ENCODE data around the gene ROBO1.

ROBO1 gene

DNA sequence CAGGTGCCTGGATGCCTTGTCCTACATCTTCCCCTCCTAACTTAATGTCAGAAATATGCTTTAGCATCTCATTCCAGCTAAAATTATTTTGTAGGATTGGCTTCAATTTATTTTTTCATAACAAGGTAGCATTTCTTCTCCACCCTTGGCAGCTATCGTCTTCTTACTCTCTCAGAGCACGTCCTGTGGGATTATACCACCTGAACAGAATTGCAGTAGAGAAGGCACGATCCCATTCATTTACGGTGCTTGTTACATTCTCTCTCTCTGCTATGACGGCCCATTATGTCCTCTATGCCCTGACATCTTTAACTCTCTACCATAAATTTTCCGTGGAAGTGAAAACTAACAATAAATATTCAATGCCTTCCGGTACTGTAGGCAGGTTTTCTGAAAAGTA is 103.3 kb downstream of the ROBO1 start:
- no peak for DNase-seq

DNA sequence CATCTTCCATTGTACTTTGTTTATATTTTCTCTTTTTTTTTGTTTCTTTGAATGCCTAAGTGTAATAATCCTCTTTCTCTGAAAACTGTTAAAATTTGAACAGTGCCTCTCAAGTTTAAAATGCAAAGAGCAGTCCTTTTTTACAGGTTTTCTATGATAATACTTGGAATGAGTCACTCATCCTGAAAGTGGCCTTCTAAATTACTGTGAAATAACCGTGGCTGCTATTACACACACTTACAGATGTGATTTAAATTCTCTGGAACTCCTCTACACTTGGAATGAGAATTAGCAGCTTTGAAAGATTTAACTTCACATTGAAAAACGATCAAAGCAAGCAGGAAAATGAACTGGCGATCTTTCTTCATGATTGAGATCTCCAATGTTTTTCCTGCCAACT is 105.9 kb downstream of the ROBO1 start:
- no peak for DNase-seq

DNA sequence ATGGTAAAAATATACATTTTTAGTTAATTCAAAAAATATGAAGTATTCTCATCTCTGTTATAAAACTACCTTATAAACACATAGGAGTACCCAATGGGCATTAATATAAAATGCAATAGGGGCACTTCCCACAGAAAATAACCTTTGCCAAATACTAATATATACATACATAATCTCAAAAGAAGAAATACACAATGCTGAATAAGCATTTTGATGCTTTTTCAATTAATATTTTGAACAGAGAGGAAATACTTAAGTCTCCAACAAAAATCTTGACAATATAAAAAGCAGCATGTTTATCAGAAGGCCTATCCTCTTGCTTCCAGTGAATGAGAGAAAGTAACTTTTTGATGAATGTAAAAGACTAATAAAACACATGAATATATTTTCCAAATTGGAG is 110.7 kb downstream of the ROBO1 start:
- DNase-seq: no peak

DNA sequence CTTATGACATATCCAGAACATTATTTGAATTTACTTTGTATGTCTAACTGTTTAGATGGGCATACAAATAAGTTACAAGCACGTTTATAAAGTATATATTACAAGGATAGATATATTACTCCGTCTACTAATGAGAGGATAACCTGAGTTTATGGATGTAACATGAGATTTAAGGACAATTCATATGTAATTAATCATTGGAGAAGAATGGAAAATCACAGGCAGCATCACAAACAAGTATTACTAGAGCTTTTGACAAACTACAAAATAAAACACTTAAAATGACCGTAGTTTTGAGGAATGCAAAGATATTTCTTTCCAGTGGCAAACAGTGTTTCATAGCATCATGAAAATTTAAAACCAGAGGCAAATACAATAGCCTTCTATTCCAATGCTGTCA is 113.8 kb downstream of the ROBO1 start:
- DNase-seq: no peak

DNA sequence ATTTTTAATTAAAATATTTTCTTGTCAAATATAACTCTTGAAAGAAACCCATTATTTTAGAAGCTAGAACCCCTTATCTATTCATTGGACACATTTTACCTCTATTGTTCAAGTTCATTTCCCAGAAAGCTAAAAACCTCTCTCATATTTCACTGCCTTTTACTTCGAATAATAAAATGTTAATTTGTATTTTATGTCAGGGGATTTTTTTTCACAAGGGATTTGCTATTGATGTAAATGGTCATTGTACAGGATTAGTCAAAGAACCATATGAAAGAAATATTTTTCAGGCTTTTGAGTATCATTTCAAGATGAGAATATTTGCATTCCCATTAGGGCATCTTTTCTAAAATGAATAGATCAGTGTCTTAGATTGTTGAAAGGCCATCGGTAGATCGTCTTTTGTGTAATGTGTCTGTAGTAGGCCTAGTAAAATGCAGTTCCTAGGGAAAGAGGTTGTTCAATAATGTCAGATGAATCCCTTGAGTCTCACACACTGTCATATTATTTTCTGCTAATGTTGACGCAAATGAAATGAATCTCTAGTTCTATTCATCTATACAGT is 114.5 kb downstream of the ROBO1 start:
- DNase-seq: no peak

DNA sequence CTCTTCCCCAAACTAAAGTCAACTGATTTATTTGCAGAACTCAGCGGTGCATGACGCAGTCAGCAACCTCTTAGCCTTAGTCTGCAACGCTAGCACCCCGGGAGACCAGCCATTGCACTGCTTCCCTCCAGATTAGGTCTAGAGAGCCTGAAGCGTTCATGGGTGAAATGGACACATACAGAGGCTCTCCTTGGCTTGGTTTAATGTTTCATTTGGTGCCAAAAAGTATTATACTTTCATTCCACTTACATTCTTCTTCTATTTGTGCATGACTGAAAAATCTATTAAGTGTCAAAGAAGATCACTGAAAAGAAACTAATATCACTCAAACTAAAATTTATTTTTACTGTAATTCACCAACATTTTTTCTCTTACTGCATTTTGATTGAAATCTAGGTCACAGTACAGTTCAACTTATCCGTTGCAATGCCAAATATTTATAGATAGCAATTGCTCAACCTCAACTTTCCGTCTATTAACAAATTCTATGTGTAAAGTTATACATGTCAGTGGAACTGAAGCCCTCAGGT is 116.2 kb downstream of the ROBO1 start:
- no peak for DNase-seq

DNA sequence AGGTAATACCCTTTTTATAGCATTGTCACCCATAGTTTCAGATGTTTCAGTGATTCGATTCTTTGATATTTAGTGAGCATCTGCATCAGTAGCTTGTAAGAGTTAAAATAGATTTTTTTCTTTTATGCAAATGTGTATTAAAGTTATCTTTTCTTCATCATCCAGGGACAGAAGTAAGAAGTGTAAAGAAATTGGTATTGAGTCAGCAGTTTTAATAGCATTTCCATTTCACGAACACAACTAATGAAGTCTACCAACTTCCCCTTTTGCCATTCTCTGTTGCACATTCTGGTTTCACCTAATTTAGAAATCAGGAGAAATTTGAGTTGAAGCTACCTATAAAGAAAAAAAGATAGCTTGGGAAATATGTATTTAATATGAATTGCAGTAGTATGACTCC is 127.9 kb downstream of the ROBO1 start:
- DNase-seq: no peak

DNA sequence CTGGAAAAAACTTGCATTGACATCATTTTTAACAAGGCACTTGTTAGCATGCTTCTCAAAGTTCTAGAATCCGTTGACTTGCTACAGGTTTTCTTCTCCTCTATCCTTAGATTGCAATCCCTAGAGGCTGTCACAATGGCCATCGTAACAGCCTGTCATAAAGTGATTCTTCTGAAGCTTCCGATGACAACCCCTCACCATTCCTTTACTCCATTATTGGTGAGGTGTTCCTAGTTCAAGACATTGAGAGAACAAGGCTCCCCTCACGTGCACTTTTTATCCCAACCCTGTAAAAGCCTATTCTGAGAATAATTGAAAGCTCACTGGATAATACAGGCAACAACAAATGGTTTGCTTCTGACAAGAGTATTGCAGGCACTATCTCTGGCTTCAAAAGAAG is 131.4 kb downstream of the ROBO1 start:
- no peak for DNase-seq

DNA sequence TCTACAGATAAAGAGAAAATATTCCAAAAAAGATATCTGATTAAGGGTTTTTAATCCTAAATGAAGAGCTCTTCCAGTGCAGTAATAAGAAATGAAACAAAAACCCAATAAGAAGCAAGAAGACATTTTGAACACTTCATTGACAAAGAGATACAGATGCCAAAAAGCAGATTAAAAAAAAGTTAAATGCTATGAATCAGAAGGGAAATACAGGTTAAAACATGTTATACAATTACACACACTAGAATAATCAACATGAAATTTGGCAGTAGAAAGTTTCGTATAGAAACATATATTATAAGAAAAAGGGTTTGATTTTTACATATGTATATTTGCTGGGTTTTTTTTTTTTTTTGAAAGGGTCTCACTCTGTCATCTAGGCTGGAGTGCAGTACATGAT is 135.0 kb downstream of the ROBO1 start:
- DNase-seq: no peak

DNA sequence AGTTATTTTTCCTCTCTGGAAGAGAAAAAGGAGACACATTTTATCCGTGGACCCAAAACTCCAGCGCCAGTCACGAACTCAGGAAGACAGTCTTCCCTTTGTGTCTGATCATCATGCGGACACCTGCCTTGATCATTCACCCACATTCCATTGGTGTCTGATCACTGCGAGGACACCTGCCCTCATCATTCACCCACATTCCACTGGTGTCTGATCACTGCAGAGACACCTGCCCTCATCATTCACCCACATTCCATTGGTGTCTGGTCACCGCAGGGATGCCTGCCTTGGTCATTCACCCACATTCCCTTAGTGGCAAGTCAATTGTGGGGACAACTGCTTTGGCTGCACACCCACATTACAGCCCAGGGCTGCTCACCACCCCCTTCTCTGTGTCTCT is 148.9 kb downstream of the ROBO1 start:
- DNase-seq: no peak

DNA sequence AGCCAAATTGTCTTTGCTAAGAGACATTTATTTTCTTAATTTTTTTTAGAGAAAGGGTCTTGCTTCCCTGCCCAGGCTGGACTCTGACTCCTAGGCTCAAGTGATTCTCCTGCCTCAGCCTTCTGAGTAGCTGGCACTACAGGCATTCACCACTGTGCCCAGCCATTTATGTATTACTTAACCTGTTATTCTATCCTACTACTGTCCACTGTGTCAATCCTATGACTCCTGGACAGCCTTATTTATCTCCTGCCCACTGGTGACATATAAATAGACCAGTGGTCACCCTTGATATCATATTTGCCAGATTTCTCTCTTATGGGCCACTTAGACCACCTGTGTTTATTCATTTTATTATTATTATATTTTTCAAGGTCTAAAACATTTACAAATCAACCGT is 161.4 kb downstream of the ROBO1 start:
- no peak for DNase-seq

DNA sequence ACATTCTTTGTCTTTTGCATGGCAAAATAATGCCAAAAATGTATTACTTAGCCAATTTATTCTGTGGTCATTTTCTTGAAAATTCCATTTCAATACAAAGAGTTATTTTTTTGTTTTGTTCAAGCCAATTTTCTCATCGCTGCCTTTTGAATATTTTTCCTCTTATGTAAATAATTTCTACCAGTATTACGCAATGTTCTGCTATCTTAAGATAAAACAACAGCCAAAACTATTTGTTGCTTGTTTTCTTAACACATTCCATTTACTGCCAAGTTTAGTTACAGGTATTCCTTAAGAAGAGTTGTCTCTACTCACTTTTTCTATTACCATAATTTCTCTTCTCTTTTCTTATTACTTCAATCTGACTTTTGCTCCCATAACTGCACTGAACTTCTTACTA is 163.1 kb downstream of the ROBO1 start:
- no peak for DNase-seq

DNA sequence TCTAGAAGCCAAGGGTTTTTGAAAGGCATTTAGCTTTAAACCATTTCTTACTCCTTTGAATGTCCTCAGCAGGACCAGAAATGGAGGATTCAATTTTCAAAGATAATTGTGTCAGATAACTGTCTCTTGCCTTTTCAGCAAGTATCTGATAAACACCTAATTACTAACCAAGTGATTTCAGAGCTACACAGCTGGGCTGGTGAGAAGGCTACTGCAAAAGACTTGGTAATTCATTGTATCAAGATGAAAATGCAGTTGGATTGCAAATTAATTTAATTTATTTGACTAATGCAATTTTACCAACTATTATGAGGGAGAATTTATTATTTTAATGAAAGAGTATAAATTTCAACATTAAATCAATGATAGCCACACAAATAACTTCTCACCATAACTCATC is 165.4 kb downstream of the ROBO1 start:
- DNase-seq: no peak

DNA sequence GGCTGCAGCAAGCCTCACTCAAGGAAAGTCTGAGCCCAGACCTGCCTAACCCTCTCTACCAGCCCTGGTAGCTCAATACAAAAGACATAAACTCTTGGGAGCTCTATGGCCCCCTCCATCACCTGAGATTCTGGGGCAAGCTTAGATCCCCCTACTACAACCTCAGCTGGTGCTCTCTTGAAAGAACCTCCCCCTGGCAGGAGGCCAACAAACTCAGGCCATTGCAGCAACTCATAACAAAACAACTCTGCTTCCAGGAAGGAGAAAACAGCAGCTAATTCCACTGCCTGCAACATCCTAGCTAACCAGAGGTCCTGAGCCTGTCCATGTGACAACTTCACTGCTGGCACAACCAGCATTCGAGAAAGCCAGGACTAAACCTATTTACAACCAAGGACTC is 169.2 kb downstream of the ROBO1 start:
- DNase-seq: no peak

DNA sequence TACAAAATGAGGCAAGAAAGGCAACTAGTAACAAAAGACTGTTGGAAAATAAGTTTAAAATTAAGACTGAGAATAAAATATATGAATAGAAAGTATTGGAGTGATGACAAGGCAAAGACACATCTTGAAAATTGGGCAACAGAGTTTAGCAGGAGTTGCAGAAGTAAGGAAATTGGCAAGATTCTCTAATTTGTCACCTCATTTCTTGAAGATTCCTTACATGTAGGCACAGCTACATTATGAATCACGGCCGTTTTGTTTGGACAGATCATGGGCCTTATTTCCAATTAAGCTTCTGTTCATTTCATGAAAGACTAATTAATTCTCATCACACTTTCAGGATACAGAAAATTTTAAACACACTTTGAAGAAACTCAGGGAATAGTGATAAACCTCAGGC is 170.1 kb downstream of the ROBO1 start:
- DNase-seq: no peak

DNA sequence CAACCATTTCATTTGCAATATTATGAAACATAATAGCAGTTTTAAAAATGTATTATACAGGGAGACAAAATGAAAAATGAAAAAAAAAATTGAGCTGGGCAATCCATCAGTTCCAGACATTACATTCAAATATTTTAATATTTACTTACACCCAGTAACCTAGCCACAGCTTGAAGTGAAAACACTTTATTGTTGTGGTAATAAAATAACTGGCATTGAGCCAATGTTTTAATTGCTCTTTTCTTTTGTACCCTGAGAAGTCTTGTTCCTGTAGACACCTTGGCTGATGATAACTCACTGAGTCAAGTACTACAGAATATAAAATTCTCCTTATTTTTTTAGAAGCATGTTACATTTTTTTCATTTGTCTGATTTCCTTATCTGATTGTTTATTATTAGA is 180.6 kb downstream of the ROBO1 start:
- no peak for DNase-seq

DNA sequence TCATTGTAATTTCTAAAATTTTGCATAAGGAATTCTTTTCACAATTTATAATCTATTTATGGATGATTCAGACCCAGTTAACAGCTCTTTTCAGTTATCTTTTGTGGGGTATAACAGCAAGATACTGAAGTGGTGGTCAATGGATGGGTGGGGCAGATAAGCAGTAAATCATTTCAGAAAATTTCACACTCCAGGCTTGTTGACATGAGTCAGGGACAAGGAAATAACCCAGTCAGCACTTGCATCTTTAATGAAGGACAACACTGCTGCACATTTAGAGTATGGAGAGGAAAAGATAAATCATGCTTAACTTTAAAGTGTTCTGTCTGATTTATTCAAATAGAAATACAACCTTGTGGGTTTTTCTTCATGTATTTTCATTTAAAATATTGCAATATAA is 181.6 kb downstream of the ROBO1 start:
- DNase-seq: no peak

DNA sequence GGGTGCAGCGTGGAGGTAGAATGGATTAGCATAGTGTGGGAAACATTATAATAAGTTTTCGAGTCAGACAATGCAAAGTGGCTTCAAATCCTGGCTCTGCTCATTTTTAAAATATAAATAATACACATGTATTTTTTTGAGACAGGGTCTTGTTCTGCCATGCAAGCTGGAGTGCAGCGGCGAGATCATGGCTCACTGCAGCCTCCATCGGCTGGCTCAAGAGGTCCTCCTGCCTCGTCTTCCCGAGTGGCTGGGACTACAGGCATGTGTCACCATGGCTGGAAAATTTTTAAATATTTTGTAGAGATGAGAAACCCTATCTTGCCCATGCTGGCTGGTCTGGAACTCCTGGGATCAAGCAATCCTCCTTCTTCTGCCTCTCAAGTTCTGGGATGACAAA is 194.9 kb downstream of the ROBO1 start:
- DNase-seq: no peak

DNA sequence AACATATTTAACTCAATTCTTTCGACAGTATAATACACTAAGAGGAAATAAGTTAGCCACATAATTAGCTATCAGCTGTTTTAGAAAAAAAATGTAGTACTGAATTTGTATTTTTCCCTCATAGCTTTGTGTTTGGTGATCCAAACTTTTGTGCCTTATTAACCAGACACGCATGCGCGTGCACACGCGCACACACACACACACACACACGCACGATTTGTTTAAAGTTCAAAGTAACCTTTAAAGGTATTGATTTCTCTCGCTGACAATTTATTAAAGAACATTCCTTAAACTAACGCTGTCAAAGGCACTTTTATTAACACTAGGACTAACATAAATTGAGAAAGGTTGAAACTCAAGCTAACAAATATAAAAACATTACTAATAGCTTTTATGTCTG is 198.9 kb downstream of the ROBO1 start:
- DNase-seq: no peak

DNA sequence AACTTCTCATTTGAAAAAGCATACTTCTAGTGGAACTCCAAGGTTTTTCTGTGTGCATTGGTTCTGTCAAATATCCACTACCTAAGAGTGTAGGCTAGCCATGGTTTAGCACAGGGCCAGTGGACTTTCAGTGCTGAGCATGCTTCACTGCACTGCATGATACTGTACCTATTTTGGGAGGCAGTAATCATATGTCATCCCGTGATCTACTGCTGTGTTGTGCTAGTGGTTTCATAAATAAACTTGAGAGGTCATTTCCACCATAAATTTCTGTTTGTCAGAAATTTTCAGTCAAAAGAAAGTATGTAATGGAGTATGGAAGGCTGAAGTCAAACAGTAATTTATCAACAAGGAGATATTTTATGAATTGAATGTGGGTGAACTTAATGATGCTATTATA is 203.6 kb downstream of the ROBO1 start:
- DNase-seq: no peak

DNA sequence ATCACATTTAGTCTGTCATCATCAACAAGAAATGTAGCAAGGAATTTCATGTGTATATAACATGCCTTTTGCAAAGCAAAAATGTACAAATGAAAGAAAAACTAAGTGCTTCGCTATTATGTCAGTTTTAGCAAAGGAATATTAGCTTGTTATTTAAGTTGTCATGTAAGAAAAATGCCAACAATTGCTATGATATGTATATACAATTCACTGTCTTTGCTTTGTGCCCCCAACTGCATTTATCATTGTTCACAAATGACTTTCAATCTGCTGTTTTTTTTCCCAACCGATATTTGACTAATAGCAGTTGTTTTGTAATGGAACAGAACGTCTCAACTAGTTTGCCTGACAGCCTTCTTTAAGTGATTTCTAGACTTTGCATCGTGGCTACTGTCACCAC is 207.1 kb downstream of the ROBO1 start:
- no peak for DNase-seq

DNA sequence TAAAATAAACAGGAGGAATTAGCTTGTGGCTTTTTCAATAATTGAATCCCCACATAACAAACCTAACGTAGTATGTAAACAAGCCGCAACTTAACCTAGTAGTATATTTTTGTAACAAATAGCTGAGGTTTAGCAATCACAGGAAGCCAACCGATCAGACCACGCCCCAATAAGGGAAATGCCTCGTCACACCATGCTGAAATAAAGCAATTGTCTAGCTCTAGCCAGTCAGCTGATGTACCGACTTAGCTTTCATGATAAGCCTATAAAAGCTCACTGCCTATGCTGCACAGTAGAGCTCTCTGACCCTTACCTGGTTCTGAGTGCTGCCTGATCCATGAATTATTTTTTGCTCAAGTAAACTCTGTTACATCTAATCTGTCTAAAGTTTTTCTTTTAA is 208.9 kb downstream of the ROBO1 start:
- DNase-seq: no peak

DNA sequence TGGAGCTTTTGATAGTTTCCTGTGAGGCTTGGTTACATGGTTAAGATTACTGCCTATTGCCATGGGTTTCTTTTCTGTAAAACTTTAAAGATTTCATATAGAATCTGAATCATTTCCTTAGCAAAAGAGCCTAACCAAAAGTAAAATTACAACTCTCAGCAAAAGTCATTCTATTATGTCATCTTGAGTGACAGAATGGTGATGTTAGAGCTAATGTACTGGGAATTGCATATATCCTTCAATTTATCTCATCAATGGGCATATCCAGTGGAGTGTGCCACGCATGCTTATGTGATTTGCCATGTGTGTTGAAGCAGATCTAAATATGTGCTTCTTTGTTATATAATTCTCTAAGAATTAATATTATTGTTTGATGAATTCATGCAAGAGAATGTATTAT is 212.1 kb downstream of the ROBO1 start:
- DNase-seq: no peak

DNA sequence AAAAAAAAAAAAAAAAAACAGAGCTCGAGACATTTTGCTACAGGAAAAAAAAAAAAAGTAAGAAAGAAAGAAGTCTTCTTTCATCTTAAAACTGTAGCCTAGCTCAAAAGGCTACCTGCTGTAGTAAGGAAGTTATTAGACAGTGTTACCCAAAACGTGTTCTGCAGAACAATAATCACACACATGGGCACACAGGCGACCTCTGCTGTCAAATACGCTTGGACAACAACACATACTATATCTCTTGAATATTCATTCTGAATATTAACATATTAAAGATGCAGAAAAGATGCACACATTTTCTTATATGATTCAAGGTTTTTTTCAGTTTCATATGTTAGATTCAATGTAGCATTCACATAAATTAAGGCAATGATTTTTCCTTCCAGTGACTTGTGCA is 215.8 kb downstream of the ROBO1 start:
- DNase-seq: no peak

DNA sequence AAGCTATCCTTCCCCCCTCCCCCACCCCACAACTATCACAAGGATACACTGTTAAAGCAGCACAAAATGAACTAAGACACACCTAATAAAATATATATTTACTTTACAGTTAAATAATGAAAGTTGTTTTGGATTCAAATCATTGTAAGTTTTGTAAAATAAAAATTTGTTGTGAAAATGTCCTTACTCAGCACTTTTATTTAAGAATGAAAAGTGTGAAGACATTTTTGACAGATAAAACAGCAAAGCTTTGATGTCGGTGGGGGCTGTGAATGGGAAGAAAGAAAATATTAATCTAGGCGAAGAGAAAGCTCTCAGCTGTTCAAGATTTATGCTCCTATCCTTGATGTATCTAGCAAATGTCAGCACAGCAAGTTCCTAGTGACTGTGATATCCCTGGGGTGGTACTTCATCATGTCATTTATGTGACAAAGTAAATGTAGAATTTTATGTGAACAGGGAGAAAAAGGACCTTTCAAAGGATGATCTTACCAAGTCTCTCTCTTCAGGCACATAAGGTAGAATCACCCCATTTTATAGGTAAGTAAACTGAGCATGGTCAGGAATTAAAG is 216.4 kb downstream of the ROBO1 start:
- no peak for DNase-seq
